Left colon (tissue), 2 donors: ENCODE measurements around the gene FBXW8. TPM values are rescaled to one million over a fixed set of nuclear protein-coding genes. Genes with fewer than 3 reads are reported as not detected.

Experiments
- ATAC-seq: fragments of 200-7000 bp; cut with Tn5 transposase; one replicate; pipeline ENCODE4 v1.9.1; 2020; ENCODE audit warnings: mild to moderate bottlenecking, moderate library complexity
- DNase-seq, 2 donors: peaks; one replicate each; pipeline ENCODE4 v3.0.0-alpha.2; 2020
- intact Hi-C, 2 donors: fragments of 100-400 bp; cut with DNase I in 1 of 2; cut with micrococcal nuclease in 1 of 2; formaldehyde crosslinking; loops; one replicate each; pipeline versions ENCODE4 v1.11.2 to v1.14.0; 2022; cut with DNase I, micrococcal nuclease
- total RNA-seq, 2 donors: library from RNA; stranded (reverse); fragmentation: NEBNext Ultra II Directional; extraction: Animal tissue kit (Norgen Biotek cat#: 25700); gene quantifications; one replicate each; pipeline ENCODE4 v1.2.1, GENCODE V29; 2021
- donor health status: DM: no; HTN: no; CAD: no.
- donor health status: DM: yes; HTN: yes; CAD: no.

FBXW8 gene
- total RNA-seq, 2 donors from 2014 or later: 9.0 to 14.4 TPM

DNA sequence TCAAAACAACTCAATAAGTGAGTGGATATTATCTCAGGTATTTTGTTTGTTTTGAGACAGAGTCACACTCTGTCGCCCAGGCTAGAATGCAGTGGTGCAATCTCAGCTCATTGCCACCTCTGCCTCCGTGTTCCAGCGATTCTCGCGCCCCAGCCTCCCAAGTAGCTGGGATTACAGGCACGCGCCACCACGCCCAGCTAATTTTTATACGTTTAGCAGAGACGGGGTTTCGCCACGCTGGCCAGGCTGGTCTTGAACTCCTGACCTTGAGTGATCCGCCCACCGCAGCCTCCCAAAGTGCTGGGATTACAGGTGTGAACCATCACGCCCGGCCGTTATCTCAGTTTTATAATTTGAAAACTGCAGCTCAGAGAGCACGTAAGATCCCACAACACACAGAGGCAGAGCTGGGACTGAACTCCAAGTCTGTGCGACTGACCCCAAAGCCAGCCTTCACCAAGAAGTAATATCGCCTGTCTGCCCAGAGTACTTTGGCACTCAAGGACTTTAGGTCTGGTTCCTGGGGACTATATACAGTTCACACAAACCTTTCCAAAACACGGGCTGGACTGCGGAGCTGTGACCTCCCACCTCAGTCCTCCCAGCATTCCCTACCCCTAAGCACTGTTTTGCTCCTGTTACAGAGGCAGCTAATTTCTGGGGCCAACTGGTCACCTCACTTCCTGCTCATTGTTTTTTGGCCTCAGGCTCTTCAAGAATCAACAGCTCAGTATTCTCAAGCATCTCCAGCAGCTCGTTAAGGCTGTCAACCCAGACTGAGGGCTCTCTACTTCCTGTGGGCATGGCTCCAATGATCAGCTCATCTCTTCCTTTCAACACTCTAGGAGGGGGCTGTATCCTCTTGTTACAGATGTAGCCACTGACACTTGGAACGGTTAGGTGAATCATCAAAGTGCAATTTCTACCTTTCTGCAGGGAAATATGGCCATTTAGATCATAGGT is 165.9 kb downstream of the FBXW8 start:
- intact Hi-C loops: no loop called here
- ATAC-seq: no peak

GRCh38 chr12:117079487-117079886 is 168.7 kb downstream of the FBXW8 start:
- intact Hi-C loops: no loop called here
- ATAC-seq (no peak), DNase-seq (no peak)

More for the DNA sequence above, 165.9 kb downstream of the FBXW8 start:
- no peak for DNase-seq

DNA sequence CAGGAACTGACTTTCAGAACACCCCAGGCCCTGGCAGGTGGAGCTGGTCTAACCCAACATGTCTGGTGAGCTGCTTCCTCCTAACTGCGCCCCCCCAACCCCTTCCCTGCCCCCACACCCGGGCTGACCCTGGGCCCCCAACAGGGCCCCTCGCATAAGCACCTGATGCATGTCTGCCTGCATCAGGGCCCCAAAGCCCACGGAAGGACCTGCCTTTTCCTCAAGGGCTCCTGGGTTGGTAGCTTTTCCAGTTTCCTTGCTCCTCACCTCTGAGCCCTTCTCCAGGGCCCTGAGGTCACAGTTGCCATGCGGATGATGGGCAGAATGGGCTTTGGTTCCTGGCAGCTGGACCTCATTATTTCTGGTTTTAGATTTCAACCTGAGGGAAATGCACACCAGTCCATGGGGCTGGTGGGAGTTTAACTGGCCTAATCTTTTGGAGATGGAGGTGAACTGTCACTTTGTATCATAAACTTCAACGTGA is 170.0 kb downstream of the FBXW8 start:
- no peak for ATAC-seq
- DNase-seq: no peak
- intact Hi-C loops: no loop called here

Other genes with a start within 250 kb of the FBXW8 start
- gene SPRING1, start 172.9 kb upstream of the FBXW8 start, total RNA-seq: 10 to 100 TPM; 55.9 to 58.5 TPM
- 1 to 10 TPM; 2.3 to 2.8 TPM for gene RNFT2, start 172.6 kb upstream of the FBXW8 start, total RNA-seq
- gene HRK, start 29.5 kb upstream of the FBXW8 start, total RNA-seq: 1 to 10 TPM in 1 of 2 donors, under 1 TPM in 1; 0.73 to 1.1 TPM
- 1 to 10 TPM; 1.7 to 2.3 TPM for gene TESC, start 188.5 kb downstream of the FBXW8 start, total RNA-seq